GM19324 (cell line): ENCODE measurements around the gene TPRX2.
"Not testable (repeated sequence)": the region's sequence is repeated elsewhere in the genome, so short reads cannot be mapped to it uniquely, and the experiment has no call there.

Experiments
- ATAC-seq: cut with Tn5 transposase; IDR thresholded peaks from one replicate; pipeline ENCODE4 v1.9.1; 2021; ENCODE audit warnings: mild to moderate bottlenecking, moderate library complexity; ENCODE audit not compliant: unreplicated experiment, low FRiP score

TPRX2 gene

DNA sequence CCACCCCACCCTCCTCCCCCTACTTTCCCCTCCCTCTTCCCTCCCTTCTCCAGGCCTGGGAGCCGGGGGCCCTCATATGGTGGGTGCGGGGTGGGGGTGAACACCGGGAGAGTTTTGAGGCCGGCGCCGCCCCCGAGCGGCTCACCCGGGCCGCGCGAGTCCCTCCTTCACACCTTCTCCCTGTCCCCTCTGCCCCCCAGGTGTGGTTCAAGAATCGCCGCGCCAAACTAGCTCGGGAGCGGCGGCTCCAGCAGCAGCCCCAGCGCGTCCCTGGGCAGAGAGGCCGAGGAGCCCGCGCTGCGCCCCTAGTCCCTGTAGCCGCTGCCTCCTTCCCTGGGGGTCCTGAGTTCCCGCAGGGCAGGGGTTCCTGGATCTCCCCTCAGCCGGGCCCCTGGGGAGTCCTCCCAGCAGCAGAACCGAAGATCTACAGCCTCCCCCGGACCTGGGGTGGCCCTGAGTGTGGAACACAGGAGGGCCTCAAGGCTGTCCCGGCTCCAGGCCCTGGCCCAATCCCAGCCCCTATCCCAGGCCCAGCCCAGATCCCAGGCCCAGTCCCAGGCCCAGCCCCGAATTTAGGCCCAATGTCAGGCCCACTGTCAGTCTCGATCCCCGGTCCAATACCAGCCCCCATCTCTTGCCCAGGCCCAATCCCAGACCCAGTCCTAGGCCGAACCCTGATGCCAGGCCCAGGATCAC is 1.7 kb downstream of the TPRX2 start:
- ATAC-seq = no peak

DNA sequence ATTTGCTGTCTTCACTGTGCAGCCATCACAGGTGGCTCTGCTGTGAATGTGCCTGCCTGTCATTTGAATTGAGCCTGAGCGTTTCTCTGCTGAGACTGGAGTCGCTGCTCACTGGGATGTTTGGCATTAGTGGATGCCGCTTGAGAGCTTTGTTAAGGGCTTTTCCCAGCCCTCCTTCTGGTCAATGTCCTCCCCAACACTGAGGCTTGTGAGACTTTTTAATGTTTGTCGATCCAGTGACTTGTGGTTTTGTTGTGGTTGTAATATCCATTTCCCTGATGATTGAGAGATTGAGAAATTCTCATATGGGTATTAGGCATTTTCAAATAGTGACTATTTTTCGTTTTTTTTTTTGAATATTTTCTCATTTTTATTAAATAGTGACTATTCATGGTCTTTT is 2.6 kb downstream of the TPRX2 start:
- ATAC-seq = no peak

DNA sequence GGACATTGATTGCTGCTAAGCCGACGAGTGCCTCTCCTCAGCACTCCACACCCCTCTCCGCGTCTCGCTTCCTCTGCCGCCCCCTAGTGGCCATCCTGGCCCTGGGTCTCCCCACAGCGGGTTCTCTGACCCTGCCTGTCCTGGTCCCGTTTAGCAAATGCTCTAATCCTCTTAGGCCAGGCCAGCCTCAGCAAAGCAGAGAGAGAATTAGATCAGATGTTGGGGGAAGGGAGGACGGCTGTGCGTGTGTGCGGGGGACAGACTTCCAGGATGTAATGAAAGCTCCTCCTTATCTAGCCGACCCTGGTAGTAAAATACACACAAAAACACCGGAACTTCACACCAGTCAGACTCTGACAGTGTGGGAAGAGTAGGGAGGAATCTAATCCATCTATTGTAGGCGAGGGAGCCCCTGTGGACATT is 4.5 kb downstream of the TPRX2 start:
- no peak for ATAC-seq

DNA sequence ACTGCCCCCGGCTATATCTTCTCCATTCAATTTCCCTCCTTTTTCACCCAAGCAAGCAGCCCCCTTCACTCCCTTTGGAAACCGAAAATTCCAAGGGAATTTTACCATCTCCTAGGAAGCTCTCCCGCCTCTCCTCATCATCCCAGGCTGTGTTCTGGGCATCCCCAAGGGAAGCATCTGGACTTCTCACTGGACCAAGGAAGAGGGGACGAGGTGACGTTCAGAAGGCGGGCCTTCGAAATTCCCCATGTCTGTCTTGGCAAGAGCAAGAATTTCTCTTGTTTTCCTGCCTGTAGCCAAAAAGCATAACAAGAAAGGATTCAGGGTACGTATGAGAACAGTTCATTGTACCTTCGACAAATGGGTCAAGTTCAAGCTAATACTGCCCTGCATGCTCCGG is 6.1 kb downstream of the TPRX2 start:
- ATAC-seq = no peak

DNA sequence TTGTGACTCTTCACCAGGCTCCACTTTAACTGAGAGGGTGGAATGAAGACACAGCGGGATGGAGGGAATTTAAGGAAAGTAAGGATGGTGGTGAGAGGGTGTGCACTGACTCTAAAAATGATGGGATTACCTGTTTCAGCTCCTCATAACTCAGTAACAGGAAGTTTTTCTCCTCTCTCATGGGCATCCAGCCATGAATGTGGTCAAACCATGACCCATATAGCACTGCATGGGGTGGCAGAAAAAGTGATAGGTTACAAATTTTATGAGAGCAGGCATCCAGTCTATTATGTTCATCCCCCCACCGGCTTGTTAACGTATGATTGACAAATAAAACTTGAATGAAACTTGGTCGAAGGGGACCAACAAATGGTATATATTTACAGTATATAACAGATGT is 19.9 kb downstream of the TPRX2 start:
- no peak for ATAC-seq

GRCh38 chr19:47879385-47879784 is 20.4 kb downstream of the TPRX2 start:
- not testable (repeated sequence) for ATAC-seq

DNA sequence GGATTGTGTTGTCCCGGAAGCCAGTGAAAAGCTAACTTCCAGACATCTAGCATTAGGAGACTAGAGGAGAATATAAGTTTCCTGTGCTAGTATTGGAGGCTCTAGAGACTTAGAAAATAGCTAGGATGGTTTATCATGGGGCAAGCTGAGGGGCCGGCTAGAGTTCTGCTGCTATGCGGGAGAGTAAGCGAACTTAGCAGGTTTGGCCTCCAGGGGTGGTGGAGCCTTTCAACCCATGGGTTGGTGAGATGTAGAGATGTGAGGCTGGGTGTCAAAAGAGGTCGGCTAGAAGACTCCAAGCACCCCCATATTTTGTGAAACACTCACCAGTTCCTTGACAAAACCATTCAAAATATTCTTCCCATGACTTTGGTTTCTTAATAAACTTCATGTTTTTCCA is 22.7 kb downstream of the TPRX2 start:
- ATAC-seq = no peak

DNA sequence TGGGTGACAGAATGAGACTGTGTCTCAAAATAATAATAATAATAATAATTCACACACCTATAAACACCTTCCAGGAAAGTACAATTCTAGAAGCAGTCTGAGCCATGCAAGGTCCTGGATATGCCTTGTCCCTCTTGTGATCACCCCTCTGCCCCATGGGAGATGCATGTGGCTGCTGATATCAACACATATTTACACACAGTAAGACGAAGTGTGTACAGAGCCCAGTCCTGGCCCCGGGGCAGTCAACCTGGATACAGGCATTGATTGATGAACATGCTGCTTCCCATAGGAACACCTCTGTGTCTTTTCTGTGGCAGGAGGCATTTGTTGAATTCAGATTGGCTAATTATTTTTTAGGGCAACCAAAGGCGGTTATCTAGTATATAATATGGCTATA is 23.9 kb downstream of the TPRX2 start:
- no peak for ATAC-seq

GRCh38 chr19:47885067-47885463 is 26.0 kb downstream of the TPRX2 start:
- no peak for ATAC-seq

GRCh38 chr19:47886010-47886559 is 27.1 kb downstream of the TPRX2 start, which contains the start of gene SULT2A1:
TSS of gene SULT2A1 (minus strand) at chr19:47886315. CDS start at chr19:47886257, 58 bp downstream.
- no peak for ATAC-seq

DNA sequence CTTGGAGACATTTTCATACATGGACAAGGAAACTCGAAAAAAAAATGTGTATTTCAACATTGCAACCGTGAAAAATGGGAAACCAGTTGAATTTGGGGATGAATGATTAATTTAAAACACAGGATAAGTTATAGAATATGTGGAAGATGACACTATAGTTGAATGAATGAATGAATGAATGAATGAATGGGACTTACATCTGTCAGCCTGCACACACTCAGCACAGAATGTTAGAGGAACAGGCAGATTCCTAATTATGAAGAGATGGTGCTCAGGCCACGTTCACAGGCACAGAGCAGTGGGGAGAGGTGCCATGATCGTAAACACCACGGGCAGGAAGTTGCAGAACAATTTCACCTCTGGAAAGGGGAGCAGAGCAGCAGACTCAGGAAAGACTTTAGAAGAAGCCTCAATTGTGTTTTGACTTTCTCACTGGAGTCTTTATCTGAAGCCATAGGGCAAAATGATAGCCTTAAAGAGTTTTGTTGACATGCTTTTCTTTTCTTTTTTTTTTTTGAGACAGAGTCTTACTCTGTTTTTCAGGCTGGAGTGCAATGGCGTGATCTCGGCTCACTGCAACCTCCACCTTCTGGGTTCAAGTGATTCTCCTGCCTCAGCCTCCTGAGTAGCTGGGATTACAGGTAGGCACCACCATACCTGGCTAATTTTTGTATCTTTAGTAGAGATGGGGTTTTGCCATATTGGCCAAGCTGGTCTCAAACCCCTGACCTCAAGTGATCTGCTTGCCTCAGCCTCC is 32.0 kb downstream of the TPRX2 start:
- ATAC-seq = no peak

DNA sequence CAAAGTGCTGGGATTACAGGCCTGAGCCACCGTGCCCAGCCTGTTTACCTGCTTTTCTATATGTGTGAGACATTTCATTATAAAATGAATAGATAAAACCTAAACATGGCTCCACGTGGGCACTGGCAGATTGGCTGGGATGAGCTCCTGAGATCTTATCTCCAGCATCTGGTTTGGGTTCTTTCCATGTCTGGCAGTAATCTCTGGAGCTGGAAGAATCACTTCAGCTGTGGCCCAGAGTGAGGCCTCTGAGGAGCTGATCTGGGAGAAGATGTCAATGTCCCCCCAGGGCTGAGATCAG is 32.5 kb downstream of the TPRX2 start:
- ATAC-seq = no peak

- no peak for ATAC-seq
Measured at GRCh38 chr19:47891923-47892666, 33.1 kb downstream of the TPRX2 start.

DNA sequence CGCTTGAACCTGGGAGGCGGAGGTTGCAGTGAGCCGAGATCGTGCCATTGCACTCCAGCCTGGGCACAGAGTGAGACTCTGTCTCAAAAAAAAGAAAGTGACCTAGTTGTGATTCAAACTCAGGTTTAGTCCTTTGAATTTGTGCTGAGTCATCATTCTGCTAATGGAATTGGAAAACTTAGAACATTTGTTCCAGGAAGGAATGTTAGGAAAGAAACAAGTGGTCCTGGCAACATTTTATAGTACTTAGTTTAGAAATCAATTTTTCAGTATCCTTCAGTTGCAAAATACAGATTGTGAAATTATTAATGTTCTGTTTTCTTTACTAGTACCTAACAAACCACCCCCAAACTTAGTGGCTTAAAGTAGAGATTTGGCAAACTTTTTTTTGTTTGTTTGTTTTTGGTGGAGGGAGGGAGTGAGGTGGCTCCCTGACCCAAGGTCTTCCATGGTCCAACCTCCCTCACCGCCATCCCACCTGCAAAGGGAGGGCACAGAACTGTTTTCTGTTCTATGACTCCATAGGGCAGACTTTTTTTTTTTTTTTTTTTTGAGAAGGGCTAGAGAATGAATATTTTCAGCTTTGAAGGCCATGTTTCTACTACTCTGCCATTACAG is 36.2 kb downstream of the TPRX2 start:
- no peak for ATAC-seq

DNA sequence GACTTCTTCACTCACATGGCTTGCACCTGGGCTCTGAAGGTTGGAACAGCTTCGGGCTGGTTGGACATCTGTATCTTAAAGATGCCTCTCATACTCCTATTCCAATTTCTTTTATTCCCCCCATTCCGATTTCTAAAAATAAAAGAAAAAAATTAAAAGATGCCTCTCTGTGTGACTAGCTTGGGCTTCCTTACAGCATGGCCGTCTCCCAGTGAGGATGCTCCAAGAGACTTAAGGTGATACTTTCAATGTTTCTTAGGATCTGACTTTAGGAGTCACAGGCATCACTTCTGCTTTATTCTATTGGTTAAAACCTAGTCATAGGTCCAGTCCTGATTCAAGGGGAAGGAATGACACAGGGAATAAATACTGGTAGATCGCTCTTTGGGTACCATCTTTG is 37.0 kb downstream of the TPRX2 start:
- ATAC-seq = no peak

DNA sequence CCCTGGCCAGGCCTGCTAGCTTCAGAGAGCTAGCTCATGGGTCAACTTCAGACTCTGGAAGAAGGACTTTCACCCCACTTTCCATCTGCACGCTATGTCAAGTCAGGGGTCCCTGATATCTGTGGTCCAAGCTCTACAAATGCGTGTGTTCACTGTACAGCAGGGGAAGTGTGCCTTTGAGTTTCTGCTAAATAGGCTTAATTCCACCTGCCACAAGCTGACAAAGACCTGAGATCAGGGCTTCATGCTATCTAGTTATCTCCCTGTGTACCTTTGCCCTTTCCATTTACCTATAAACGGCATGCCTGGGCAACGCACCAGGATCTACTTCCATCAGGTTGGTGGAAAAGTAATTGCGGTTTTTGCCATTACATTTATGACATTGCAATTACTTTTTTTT is 37.7 kb downstream of the TPRX2 start:
- no peak for ATAC-seq

DNA sequence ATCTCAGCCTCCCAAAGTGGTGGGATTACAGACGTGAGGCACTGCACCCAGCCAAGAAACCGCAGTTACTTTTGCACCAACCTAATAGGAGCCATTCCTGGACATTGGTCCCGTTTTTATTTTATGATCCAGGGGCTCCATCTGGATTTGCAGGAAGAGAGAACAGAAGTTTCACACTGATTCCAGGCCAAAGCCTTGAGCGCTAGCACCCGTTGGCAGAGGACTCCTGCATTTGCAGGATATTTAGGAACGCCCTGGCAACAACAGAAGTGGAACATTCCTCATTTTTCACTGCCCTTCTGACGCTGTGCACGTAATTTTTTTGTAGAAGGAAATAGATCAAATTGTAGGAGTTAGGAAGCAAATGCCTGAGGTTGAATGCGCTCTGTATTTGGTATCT is 38.8 kb downstream of the TPRX2 start:
- ATAC-seq = no peak

DNA sequence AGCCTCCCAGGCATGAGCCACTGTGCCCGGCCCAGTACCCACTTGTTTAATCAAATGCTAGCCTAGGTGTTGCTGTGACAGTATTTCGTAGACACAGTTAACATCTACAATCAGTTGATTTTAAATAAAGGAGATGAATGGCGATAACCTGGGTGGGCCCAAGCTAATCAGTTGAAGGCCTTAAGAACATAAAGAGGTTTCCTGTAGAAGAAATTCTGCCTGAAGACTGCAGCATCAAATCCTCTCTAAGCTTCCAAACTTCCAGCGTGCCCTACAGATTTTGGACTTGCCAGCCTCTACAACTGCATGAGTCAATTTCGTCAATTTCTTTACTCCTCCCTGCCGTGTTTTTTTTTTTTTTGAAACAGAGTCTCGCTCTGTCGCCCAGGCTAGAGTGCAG is 40.3 kb downstream of the TPRX2 start:
- ATAC-seq = no peak

- ATAC-seq = no peak
Measured at GRCh38 chr19:47901370-47901769, 42.3 kb downstream of the TPRX2 start.

- not testable (repeated sequence) for ATAC-seq
Measured at GRCh38 chr19:47909350-47909749, 50.3 kb downstream of the TPRX2 start.

DNA sequence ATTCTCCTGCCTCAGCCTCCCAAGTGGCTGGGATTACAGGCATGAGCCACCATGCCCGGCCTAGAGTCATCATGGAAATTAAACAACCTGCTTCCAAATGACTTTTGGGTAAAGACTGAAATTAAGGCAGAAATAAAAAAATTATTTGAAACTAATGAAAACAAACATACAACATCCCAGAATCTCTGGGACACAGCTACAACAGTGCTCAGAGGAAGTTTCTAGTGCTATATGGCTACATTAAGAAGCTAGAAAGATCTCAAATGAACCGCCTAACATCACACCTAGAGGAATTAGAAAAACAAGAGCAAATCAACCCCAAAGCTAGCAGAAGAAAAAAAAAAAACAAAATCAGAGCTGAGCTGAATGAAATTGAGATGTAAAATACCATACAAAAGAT is 51.2 kb downstream of the TPRX2 start:
- ATAC-seq = not testable (repeated sequence)
